HFFc6 (cell line): ENCODE measurements around the gene EPN2. TPM values are rescaled to one million over a fixed set of nuclear protein-coding genes. Genes with fewer than 3 reads are reported as not detected.
A peak's percentile ranks its signal among the peaks of the same experiment; 100 is the strongest.
"Not testable (repeated sequence)": the region's sequence is repeated elsewhere in the genome, so short reads cannot be mapped to it uniquely, and the experiment has no call there.

Experiments
- DNase-seq: peaks from one replicate; pipeline ENCODE4 v3.0.0-alpha.2; 2018
- H3K27ac Mint-ChIP-seq: 2 replicates; pipeline ENCODE4 v1.8.0; 2020; ENCODE audit warnings: mild to moderate bottlenecking, mixed read lengths
- H3K27me3 Mint-ChIP-seq: 2 replicates; pipeline ENCODE4 v1.8.0; 2021; ENCODE audit warnings: mild to moderate bottlenecking, moderate library complexity, mixed read lengths; ENCODE audit not compliant: insufficient read depth
- H3K36me3 Mint-ChIP-seq: 2 replicates; pipeline ENCODE4 v1.8.0; 2021; ENCODE audit warnings: low read depth, mixed read lengths
- H3K4me1 Mint-ChIP-seq: 2 replicates; pipeline ENCODE4 v1.8.0; 2020; ENCODE audit warnings: low read depth, mixed read lengths
- H3K4me3 Mint-ChIP-seq: 2 replicates; pipeline ENCODE4 v1.8.0; 2020; ENCODE audit warnings: mild to moderate bottlenecking, moderate library complexity, mixed read lengths
- H3K9me3 Mint-ChIP-seq: 2 replicates; pipeline ENCODE4 v1.8.0; 2020; ENCODE audit warnings: mild to moderate bottlenecking, mixed read lengths
- CTCF ChIP-seq: fragments of 200-600 bp; sonication (generic); IDR thresholded peaks from 2 replicates; pipeline ENCODE4 v1.5.0; 2021; ENCODE audit warnings: antibody characterized with exemption, mild to moderate bottlenecking
- total RNA-seq, 6 experiments: library from RNA; stranded (reverse); fragmentation: NEBNext Ultra II Directional; extraction: Animal tissue kit (Norgen Biotek cat#: 25700); gene quantifications; 2 replicates in 1 of 6; 3 replicates in 5 of 6; pipeline ENCODE4 v1.2.3, GENCODE V29; 2021

EPN2 gene
- total RNA-seq, 6 experiments from 2014 or later = 40.1 to 47.4 (median 42.7) TPM

GRCh38 chr17:19348806-19349205, 111.6 kb downstream of the EPN2 start:
- no peak for DNase-seq
- no peaks in the 10 kb centered on the region for H3K36me3 Mint-ChIP-seq
- H3K27ac Mint-ChIP-seq = no peak overlapping the region
- H3K9me3 Mint-ChIP-seq = no peaks in the 10 kb centered on the region
- no peak overlapping the region for H3K4me3 Mint-ChIP-seq
- H3K4me1 Mint-ChIP-seq = peaks cover 29% of the 10 kb centered on the region
- peaks cover 2% of the 10 kb centered on the region; the same call in 1 of the 2 replicates for H3K27me3 Mint-ChIP-seq
- no peak for TF ChIP-seq CTCF

- not testable (repeated sequence) for DNase-seq, H3K9me3 Mint-ChIP-seq, H3K27me3 Mint-ChIP-seq, H3K4me3 Mint-ChIP-seq, H3K27ac Mint-ChIP-seq
- peaks cover 17% of the 10 kb centered on the region for H3K4me1 Mint-ChIP-seq
- peaks cover 16% of the 10 kb centered on the region for H3K36me3 Mint-ChIP-seq
These were observed 116.2 kb downstream of the EPN2 start for GRCh38 chr17:19353401-19353800.

- no peaks in the 10 kb centered on the region for H3K9me3 Mint-ChIP-seq
- H3K4me1 Mint-ChIP-seq = peaks cover 17% of the 10 kb centered on the region
- peak overlapping the region; percentile 74 for H3K27ac Mint-ChIP-seq
- no peak overlapping the region for H3K4me3 Mint-ChIP-seq
- peaks cover 28% of the 10 kb centered on the region for H3K36me3 Mint-ChIP-seq
- no peak for TF ChIP-seq CTCF
- H3K27me3 Mint-ChIP-seq = no peaks in the 10 kb centered on the region; the same call in 1 of the 2 replicates
- no peak for DNase-seq
These were observed 117.6 kb downstream of the EPN2 start for GRCh38 chr17:19354748-19355147.

GRCh38 chr17:19357351-19357750, 120.2 kb downstream of the EPN2 start:
- DNase-seq = no peak
- TF ChIP-seq CTCF = no peak
- H3K27ac Mint-ChIP-seq = no peak overlapping the region
- peaks cover 28% of the 10 kb centered on the region for H3K36me3 Mint-ChIP-seq
- no peaks in the 10 kb centered on the region for H3K9me3 Mint-ChIP-seq
- H3K27me3 Mint-ChIP-seq = peaks cover 3% of the 10 kb centered on the region; the same call in 1 of the 2 replicates
- H3K4me1 Mint-ChIP-seq = peaks cover 29% of the 10 kb centered on the region
- no peak overlapping the region for H3K4me3 Mint-ChIP-seq

GRCh38 chr17:19357761-19358160, 120.6 kb downstream of the EPN2 start:
- Mint-ChIP-seq H3K4me1 (peaks cover 29% of the 10 kb centered on the region), H3K9me3 (no peaks in the 10 kb centered on the region), H3K27me3 (peaks cover 3% of the 10 kb centered on the region; the same call in 1 of the 2 replicates), H3K36me3 (peaks cover 28% of the 10 kb centered on the region), H3K27ac (no peak overlapping the region), H3K4me3 (no peak overlapping the region)
- no peak for DNase-seq
- TF ChIP-seq CTCF = no peak

- no peak overlapping the region for H3K4me3 Mint-ChIP-seq
- TF ChIP-seq CTCF = no peak
- H3K27ac Mint-ChIP-seq = no peak overlapping the region
- peaks cover 28% of the 10 kb centered on the region for H3K36me3 Mint-ChIP-seq
- peaks cover 3% of the 10 kb centered on the region; the same call in 1 of the 2 replicates for H3K27me3 Mint-ChIP-seq
- peaks cover 30% of the 10 kb centered on the region for H3K4me1 Mint-ChIP-seq
- no peaks in the 10 kb centered on the region for H3K9me3 Mint-ChIP-seq
- DNase-seq = no peak
These were observed 122.0 kb downstream of the EPN2 start for GRCh38 chr17:19359151-19359550.
